GM21723 (cell line): ENCODE data around the gene ANKRD52.
A peak's percentile ranks its signal among the peaks of the same experiment; 100 is the strongest.
"Not testable (repeated sequence)": the region's sequence is repeated elsewhere in the genome, so short reads cannot be mapped to it uniquely, and the experiment has no call there.

ENCODE experiments used
- ATAC-seq: cut with Tn5 transposase; IDR thresholded peaks from one replicate; pipeline ENCODE4 v1.9.1; 2021; ENCODE audit warnings: mild to moderate bottlenecking, moderate library complexity; ENCODE audit not compliant: unreplicated experiment

The ANKRD52 gene

GRCh38 chr12:56274299-56274698, 16.1 kb upstream of the ANKRD52 start:
- no peak for ATAC-seq

- ATAC-seq = not testable (repeated sequence)
Measured at GRCh38 chr12:56272468-56272867, 14.3 kb upstream of the ANKRD52 start.

- no peak for ATAC-seq
Measured at GRCh38 chr12:56271031-56271430, 12.8 kb upstream of the ANKRD52 start.

- peak; percentile 23 for ATAC-seq
Measured at GRCh38 chr12:56267443-56268071, 9.4 kb upstream of the ANKRD52 start.

GRCh38 chr12:56266693-56267442, 8.7 kb upstream of the ANKRD52 start, which contains the start of gene COQ10A:
TSS of gene COQ10A (plus strand) at chr12:56266942. CDS start at chr12:56267119, 177 bp downstream.
- peak; percentile 88 for ATAC-seq

GRCh38 chr12:56266068-56266692, 8.0 kb upstream of the ANKRD52 start:
- not testable (repeated sequence) for ATAC-seq

- ATAC-seq = not testable (repeated sequence)
Measured at GRCh38 chr12:56262955-56263354, 4.8 kb upstream of the ANKRD52 start.

GRCh38 chr12:56261503-56262232, 3.5 kb upstream of the ANKRD52 start:
- no peak for ATAC-seq

GRCh38 chr12:56260921-56261320, 2.7 kb upstream of the ANKRD52 start:
- ATAC-seq = no peak

GRCh38 chr12:56260380-56260779, 2.2 kb upstream of the ANKRD52 start:
- ATAC-seq = no peak

- no peak for ATAC-seq
Measured at GRCh38 chr12:56258820-56259183, 618 bp upstream of the ANKRD52 start.

- peak; percentile 26 for ATAC-seq
Measured at GRCh38 chr12:56257491-56258067, 605 bp downstream of the ANKRD52 start.

- ATAC-seq = no peak
Measured at GRCh38 chr12:56257071-56257470, 1.1 kb downstream of the ANKRD52 start.

GRCh38 chr12:56256326-56256960, 1.7 kb downstream of the ANKRD52 start:
- no peak for ATAC-seq

- ATAC-seq = no peak
Measured at GRCh38 chr12:56255671-56256070, 2.5 kb downstream of the ANKRD52 start.

- ATAC-seq = no peak
Measured at GRCh38 chr12:56253091-56253490, 5.1 kb downstream of the ANKRD52 start.

GRCh38 chr12:56252649-56253048, 5.5 kb downstream of the ANKRD52 start:
- ATAC-seq = no peak

- ATAC-seq = no peak
Measured at GRCh38 chr12:56248711-56249110, 9.5 kb downstream of the ANKRD52 start.

GRCh38 chr12:56247923-56248322, 10.3 kb downstream of the ANKRD52 start:
- no peak for ATAC-seq

- no peak for ATAC-seq
Measured at GRCh38 chr12:56244494-56244893, 13.7 kb downstream of the ANKRD52 start.
